ENCODE measurements around the gene R3HDM2.
"Not testable (repeated sequence)": the region's sequence is repeated elsewhere in the genome, so short reads cannot be mapped to it uniquely, and the experiment has no call there.

The R3HDM2 gene

DNA sequence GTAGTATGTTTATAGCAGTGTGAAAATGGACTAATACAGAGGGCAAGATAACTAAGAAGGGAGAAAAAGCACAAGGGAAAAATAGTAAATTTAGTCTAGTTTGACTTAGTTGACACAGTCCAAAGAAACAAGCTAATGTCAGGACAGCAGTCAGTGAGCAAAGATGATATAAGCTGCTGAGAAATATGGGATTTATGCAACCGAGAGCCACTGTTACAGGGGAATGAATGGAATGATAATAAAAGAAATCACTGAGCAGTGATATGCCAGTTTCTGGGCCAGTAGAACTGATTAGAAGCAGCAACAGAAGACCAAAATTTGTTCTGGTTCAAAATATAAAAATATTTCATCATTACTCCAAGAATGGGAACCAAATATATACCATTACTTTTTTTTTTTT lies 60.1 kb downstream of the R3HDM2 start:
- no peak for DNase-seq

DNA sequence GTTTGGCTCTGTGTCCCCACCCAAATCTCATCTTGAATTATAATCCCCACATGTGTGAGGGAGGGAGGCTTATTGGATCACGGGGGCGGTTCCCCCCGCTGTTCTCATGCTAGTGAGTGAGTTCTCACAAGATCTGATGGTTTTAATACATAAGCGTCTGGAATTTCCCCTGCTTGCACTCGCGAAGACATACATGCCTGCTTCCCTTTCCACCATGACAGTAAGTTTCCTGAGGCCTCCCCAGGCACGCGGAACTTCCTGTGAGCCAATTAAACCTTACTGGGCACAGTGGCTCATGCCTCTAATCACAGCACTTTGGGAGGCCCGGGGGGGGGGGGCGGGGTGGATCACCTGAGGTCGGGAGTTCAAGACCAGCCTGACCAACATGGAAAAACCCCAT lies 60.8 kb downstream of the R3HDM2 start:
- no peak for DNase-seq

DNA sequence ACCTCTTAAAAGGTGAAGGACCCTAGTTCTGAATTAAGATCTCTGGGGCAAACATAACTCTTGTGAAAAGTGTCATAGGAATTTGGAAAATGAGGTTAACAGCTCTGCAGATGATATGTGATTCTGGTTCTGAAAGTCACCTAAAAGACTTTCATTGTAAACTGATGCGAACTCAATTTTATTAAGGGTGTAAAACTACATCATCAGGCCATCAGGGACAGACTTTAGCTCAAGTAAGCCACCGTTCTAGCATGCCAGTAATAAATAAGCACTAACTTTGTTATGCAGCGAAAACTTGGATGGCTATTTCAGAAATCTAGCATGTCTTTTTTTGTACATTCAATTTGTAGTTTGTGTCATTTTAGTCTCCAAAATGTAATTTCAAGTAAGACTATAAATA lies 61.6 kb downstream of the R3HDM2 start:
- DNase-seq = no peak

GRCh38 chr12:57368349-57369095 lies 62.3 kb downstream of the R3HDM2 start:
- DNase-seq = no peak

DNA sequence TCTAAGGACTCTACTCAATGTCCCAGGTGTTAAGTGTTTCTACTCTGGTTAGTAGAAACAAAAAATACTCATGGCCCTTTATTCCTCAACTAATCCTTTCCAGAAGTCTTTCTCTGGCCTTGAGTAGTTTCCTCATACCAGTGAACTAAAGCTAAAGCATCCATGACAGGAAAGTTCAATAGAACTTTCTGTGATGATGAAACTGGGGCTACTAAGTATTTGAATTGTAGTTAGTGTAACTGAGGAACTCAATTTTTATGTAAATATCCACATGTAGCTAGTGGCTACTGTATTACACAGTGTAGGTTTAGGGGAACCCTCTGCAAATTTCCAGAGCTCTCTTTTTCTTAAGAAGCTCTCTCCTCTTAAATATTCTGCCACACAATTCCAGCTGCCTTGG lies 63.7 kb downstream of the R3HDM2 start:
- DNase-seq = no peak

- DNase-seq = no peak
These were observed 64.5 kb downstream of the R3HDM2 start for GRCh38 chr12:57366315-57366714.

- DNase-seq = not testable (repeated sequence)
These were observed 66.7 kb downstream of the R3HDM2 start for GRCh38 chr12:57364156-57364555.

DNA sequence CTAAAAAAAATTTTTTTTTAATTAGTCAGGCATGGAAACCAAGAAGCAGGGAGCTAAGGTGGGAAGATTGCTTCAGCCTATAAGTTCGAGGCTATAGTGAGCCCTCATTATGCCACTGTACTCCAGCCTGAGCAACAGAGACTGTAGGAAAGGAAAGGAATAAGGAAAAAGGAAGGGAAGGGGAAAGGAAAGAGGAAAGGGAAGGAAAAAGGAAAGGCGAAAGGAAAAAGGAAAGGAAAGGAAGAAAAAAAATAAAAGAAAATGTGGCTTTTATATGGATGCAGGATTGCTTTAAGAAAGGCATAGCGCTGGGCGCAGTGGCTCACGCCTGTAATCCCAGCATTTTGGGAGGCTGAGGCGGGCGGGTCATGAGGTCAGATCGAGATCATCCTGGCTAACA lies 70.4 kb downstream of the R3HDM2 start:
- no peak for DNase-seq

DNA sequence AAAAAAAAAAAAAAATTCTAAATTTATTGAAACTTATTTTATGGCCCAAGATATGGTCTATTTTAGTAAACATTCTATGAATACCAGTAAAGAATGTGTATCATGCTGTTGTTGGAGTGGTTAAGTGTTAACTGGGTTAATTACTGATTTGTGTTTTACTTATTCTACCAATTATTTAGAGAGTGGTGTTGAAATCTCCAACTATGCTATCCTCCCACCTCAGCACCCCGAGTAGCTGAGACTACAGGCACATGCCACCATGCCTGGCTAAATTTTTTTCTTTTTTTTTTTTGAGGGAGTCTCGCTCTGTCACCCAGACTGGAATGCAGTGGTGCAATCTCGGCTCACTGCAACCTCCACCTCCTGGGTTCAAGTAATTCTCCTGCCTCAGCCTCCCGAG lies 72.2 kb downstream of the R3HDM2 start:
- DNase-seq = no peak

DNA sequence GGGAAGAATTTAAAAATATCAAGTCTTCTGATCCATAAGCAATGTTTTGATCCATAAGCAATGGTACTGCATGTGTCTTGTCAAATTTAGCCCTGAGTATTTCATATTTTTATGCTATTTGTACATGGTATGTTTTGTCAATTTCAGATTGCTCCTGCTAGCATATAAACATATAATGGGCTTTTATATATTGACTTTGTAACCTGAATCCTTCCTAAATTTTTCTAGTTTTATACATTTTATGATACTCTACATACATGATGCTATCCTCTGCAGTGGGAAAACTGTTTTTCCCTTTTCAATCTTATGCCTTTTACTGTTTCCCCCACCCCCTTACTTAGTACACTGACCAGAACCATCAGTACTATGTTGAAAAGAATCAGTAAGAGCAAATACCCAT lies 75.1 kb downstream of the R3HDM2 start:
- DNase-seq = no peak

DNA sequence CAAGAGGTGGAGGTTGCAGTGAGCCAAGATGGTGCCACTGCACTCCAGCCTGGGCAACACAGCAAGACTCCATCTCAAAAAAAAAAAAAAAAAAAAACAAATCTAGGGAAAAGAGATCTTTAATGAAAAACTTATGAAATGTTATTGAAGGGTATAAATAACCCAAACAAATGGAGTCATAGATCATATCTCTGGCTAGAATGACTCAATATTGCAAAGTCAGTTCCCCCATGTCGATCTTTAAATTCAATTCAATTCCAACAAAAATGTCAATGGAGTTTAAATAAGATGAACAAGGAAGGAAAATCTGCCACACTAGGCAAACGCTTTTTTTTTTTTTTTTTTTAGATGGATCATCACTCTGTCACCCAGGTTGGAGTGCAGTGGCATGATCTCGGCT lies 78.7 kb downstream of the R3HDM2 start:
- no peak for DNase-seq

DNA sequence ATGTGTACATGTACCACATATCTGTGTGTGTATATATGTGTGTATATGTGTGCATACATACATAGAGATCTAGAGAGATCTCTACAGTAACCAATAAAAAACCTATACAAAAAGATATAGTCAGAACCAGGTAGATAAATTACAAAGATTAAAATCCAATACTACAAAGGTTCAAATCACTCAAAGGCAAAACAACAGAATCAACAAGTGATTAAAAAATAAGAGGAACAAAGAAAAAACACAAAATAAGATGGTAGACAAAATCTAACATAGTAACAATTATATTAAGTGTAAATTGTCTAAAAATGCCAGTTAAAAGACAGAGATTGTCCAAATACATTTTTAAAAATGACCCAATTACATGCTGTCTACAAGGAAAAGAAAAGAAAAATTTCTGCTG lies 83.6 kb downstream of the R3HDM2 start:
- DNase-seq = no peak

- DNase-seq = no peak
These were observed 87.0 kb downstream of the R3HDM2 start for GRCh38 chr12:57343703-57344378.

GRCh38 chr12:57342207-57342691 lies 88.6 kb downstream of the R3HDM2 start:
- DNase-seq = no peak

GRCh38 chr12:57341275-57341990 lies 89.4 kb downstream of the R3HDM2 start:
- no peak for DNase-seq

DNA sequence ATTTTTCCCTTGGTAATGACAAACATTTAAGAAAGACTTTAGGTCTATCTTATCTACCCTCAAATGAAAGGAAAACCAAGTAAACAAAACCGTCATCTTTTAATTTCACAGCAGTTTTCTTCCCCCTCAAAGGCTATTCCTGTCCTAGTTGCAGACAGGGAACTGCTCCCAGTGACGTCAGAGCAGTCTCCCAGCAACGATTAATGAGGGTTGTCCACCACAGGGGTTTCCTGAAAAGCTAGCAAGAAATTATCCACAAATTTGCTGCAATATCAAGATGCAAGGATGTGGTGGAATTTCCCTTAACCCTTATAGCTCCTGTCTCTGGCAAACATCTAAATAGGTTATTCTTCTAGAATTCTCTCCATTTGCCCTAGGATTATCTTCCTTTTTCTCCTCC lies 90.7 kb downstream of the R3HDM2 start:
- DNase-seq = no peak

GRCh38 chr12:57336299-57336698 lies 94.5 kb downstream of the R3HDM2 start:
- DNase-seq = not testable (repeated sequence)

- no peak for DNase-seq
These were observed 96.6 kb downstream of the R3HDM2 start for GRCh38 chr12:57334219-57334618.

DNA sequence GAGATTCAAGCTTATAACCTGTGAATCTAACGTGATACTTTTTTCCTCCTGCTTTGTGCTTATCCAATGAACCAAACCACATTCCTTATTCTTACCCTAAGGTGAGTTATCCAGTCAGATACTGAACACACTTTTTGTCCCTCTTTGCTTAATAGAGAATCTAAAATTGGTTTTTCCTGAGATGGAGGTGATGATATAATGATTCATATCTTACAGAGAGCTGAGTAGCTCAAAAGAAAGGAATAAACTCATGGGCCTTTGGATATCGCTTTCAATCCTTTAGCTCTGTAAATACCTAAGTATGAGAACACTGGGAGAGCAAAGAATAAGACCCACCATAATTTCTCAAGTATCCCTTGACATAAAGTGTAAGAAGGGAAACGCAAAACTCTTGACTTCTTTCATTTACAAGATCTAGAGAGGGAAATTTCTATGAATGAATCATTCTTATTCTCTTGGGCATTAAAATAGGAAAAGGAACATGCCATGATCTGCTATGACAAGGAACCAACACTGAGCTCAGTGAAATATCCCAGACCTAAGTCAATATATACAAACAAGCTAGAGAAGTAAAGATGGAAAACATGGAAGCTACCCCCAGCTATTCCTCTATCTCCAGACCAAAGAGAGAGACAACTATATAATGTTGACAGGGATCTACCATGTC lies 98.1 kb downstream of the R3HDM2 start:
- DNase-seq = no peak

- no peak for DNase-seq
These were observed 99.9 kb downstream of the R3HDM2 start for GRCh38 chr12:57330992-57331391.

- no peak for DNase-seq
These were observed 101.6 kb downstream of the R3HDM2 start for GRCh38 chr12:57329219-57329618.

- no peak for DNase-seq
These were observed 105.4 kb downstream of the R3HDM2 start for GRCh38 chr12:57325395-57325794.

DNA sequence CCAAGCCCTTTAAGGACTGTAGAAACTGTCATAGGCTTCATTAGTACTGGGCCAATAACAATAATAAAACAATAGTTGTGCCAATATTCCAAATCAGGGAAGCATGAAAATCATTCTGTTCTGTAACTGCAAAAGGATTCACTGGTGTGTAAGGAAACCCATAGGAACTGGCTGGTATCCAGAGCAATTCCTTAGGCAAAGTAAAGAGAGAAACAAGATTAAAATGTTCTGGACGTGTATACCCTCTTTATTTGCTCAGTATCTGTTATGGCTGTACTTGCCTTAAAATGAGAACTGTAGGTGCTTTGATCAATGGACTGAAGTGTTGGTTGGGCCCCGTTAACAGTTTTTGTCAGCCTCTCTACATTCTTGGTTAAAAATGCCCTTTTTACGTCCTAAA lies 107.4 kb downstream of the R3HDM2 start:
- no peak for DNase-seq

Measured in activated naive CD4-positive, alpha-beta T cell treated with anti-CD3 and anti-CD28 coated beads, Interleukin-2, amount 50 U/mL, for 16 hours (primary cell).